ENCODE data around the gene HMGCS2.

The HMGCS2 gene

GRCh38 chr1:119740261-119740660 is 28.4 kb downstream of the HMGCS2 start:
- TF ChIP-seq CTCF (IDR thresholded peaks at IDR 0.05; ENCODE audit: insufficient read depth, low read depth, low read length, missing control alignments) = no peak
- no peak for DNase-seq (ENCODE audit: low read depth)
- H3K4me3 ChIP-seq (ENCODE audit: low read depth, low read length) = no peak overlapping the region

GRCh38 chr1:119739150-119739549 is 29.6 kb downstream of the HMGCS2 start:
- no peak for DNase-seq (ENCODE audit: low read depth)
- TF ChIP-seq CTCF (IDR thresholded peaks at IDR 0.05; ENCODE audit: insufficient read depth, low read depth, low read length, missing control alignments) = no peak

GRCh38 chr1:119738100-119738720 is 30.5 kb downstream of the HMGCS2 start:
- no peak for TF ChIP-seq CTCF (IDR thresholded peaks at IDR 0.05; ENCODE audit: insufficient read depth, low read depth, low read length, missing control alignments)
- DNase-seq (ENCODE audit: low read depth) = no peak
- H3K4me3 ChIP-seq (ENCODE audit: low read depth, low read length) = no peak overlapping the region

More at GRCh38 chr1:119739150-119739549, 29.6 kb downstream of the HMGCS2 start:
- no peak overlapping the region for H3K4me3 ChIP-seq (ENCODE audit: low read depth, low read length)

GRCh38 chr1:119737040-119737682 is 31.5 kb downstream of the HMGCS2 start:
- no peak for TF ChIP-seq CTCF (IDR thresholded peaks at IDR 0.05; ENCODE audit: insufficient read depth, low read depth, low read length, missing control alignments)
- no peak for DNase-seq (ENCODE audit: low read depth)

GRCh38 chr1:119736649-119737039 is 32.1 kb downstream of the HMGCS2 start:
- no peak for DNase-seq (ENCODE audit: low read depth)

More at GRCh38 chr1:119737040-119737682, 31.5 kb downstream of the HMGCS2 start:
- H3K4me3 ChIP-seq (ENCODE audit: low read depth, low read length) = no peak overlapping the region

DNA sequence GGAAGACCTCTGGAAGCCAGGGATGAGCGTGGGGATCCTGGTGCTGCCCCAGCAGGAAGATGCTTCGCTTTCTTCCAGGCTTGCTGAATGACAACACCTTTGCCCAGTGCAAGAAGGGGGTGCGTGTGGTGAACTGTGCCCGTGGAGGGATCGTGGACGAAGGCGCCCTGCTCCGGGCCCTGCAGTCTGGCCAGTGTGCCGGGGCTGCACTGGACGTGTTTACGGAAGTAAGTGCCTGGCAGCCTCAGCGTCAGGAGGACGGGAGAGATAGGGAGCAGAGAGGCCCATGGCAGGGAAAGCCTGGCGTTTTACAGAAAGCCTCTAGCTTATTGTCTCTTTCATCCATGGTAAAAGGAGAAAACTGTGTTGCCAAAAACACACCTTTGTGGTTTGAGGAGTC is 33.5 kb downstream of the HMGCS2 start:
- H3K4me3 ChIP-seq (ENCODE audit: low read depth, low read length) = no peak overlapping the region
- DNase-seq (ENCODE audit: low read depth) = no peak
- no peak for TF ChIP-seq CTCF (IDR thresholded peaks at IDR 0.05; ENCODE audit: insufficient read depth, low read depth, low read length, missing control alignments)

More at GRCh38 chr1:119736649-119737039, 32.1 kb downstream of the HMGCS2 start:
- H3K4me3 ChIP-seq (ENCODE audit: low read depth, low read length) = no peak overlapping the region
- TF ChIP-seq CTCF (IDR thresholded peaks at IDR 0.05; ENCODE audit: insufficient read depth, low read depth, low read length, missing control alignments) = no peak
